Spleen (tissue), 11 donors: ENCODE data around the gene FBXL4. TPM values are rescaled to one million over a fixed set of nuclear protein-coding genes. Genes with fewer than 3 reads are reported as not detected.

Experiments used
- DNase-seq: peaks from one replicate; pipeline ENCODE4 v3.0.0-alpha.2; 2020
- H3K27ac ChIP-seq, 8 donors: fragments of 200-600 bp; sonication (generic) in 7 of 8; 1 replicate in 4 of 8; 2 replicates in 4 of 8; pipeline versions ENCODE4 v1.5.0 to v1.8.0; 2016 to 2021; ENCODE audit warnings: inconsistent platforms in 4 of 8, mild to moderate bottlenecking in 4 of 8, moderate library complexity in 1 of 8
- H3K27me3 ChIP-seq, 7 donors: fragments of 200-600 bp; sonication (generic) in 6 of 7; replicated peaks in 1 of 7; 1 replicate in 4 of 7; 2 replicates in 3 of 7; pipeline versions ENCODE4 v1.5.0 to v1.8.0; 2016 to 2021; ENCODE audit warnings: inconsistent platforms in 3 of 7, mild to moderate bottlenecking in 1 of 7
- H3K36me3 ChIP-seq, 6 donors: fragments of 200-600 bp; sonication (generic) in 5 of 6; 1 replicate in 4 of 6; 2 replicates in 2 of 6; pipeline versions ENCODE4 v1.5.0 to v1.8.0; 2016 to 2021; ENCODE audit warnings: inconsistent platforms in 2 of 6
- H3K4me1 ChIP-seq, 6 donors: fragments of 200-600 bp; sonication (generic) in 5 of 6; 1 replicate in 3 of 6; 2 replicates in 3 of 6; pipeline versions ENCODE4 v1.5.0 to v1.8.0; 2016 to 2021; ENCODE audit warnings: inconsistent platforms in 3 of 6
- H3K4me3 ChIP-seq, 8 donors: fragments of 200-600 bp; sonication (generic) in 7 of 8; 1 replicate in 4 of 8; 2 replicates in 4 of 8; pipeline versions ENCODE4 v1.5.0 to v1.8.0; 2016 to 2021; ENCODE audit warnings: inconsistent platforms in 4 of 8, mild to moderate bottlenecking in 4 of 8, moderate library complexity in 2 of 8
- H3K9me3 ChIP-seq, 8 donors: fragments of 200-600 bp; sonication (generic) in 7 of 8; 1 replicate in 4 of 8; 2 replicates in 4 of 8; pipeline versions ENCODE4 v1.5.0 to v1.8.0; 2016 to 2021; ENCODE audit warnings: inconsistent platforms in 4 of 8
- POLR2A ChIP-seq, 3 donors: fragments of 450-650 bp; IDR thresholded peaks; one replicate each; pipeline ENCODE4 v1.5.1; 2017; ENCODE audit warnings: antibody characterized with exemption in 3 of 3, mild to moderate bottlenecking in 1 of 3
- POLR2AphosphoS5 ChIP-seq, 3 donors: sonication (generic); formaldehyde crosslinking; IDR thresholded peaks; one replicate each; pipeline ENCODE4 v1.5.1; 2017; ENCODE audit warnings: antibody characterized with exemption in 3 of 3
- WGBS, 5 donors: extraction: QIAGEN DNeasy Blood & Tissue Kit in 3 of 5; methylation state at CpG; one replicate each; pipeline versions ENCODE4 v1.1.5 to v1.1.7; 2013 to 2018; 5-methylcytosine and 5-hydroxymethylcytosine counted together
- intact Hi-C: fragments of 100-400 bp; cut with DNase I; formaldehyde crosslinking; loops from one replicate; pipeline ENCODE4 v1.15.0; 2023; ENCODE audit warnings: low total_unique reads
- polyA plus RNA-seq, 3 donors: library from polyadenylated mRNA; stranded (reverse); fragments of 200-250 nt; gene quantifications; one replicate each; pipeline ENCODE4 v1.2.1, GENCODE V29; 2013
- total RNA-seq, 7 donors: library from RNA; depleted of rRNA in 3 of 7; stranded (reverse); fragments of >200 nt in 3 of 7; fragmentation: NEBNext Ultra II Directional in 4 of 7; extraction: Animal tissue kit (Norgen Biotek cat#: 25700) in 4 of 7; gene quantifications; one replicate each; pipeline versions ENCODE4 v1.1.0 to v1.2.1, GENCODE V29; 2016 to 2021
- TF ChIP-seq, protein P1 (sequence below), 11 experiments: fragments of 200-600 bp in 7 of 11; fragments of 450-650 bp in 4 of 11; sonication (generic) in 4 of 11; IDR thresholded peaks in 8 of 11; conservative IDR thresholded peaks in 3 of 11; 1 replicate in 7 of 11; 2 replicates in 4 of 11; pipeline versions ENCODE4 v1.4.0 to v1.8.0; 2016 to 2021; ENCODE audit warnings: antibody characterized with exemption in 11 of 11, inconsistent platforms in 4 of 11, mild to moderate bottlenecking in 1 of 11
- donor health status: healthy with polysubstance abuse.
- donor health status: DM: no; HTN: no; CAD: no; lungs with moderate emphysema.
- donor health status: DM: no; HTN: no; CAD: no.
- donor health status: Bipolar disorder and iron deficiency.
- donor health status: healthy.
- donor health status: DM: no; HTN: no; CAD: no.
- donor health status: DM: yes; HTN: yes; CAD: no.

The FBXL4 gene
- total and polyA plus RNA-seq, 10 donors, result 2.7 to 27.0 (median 19.1) TPM

DNA sequence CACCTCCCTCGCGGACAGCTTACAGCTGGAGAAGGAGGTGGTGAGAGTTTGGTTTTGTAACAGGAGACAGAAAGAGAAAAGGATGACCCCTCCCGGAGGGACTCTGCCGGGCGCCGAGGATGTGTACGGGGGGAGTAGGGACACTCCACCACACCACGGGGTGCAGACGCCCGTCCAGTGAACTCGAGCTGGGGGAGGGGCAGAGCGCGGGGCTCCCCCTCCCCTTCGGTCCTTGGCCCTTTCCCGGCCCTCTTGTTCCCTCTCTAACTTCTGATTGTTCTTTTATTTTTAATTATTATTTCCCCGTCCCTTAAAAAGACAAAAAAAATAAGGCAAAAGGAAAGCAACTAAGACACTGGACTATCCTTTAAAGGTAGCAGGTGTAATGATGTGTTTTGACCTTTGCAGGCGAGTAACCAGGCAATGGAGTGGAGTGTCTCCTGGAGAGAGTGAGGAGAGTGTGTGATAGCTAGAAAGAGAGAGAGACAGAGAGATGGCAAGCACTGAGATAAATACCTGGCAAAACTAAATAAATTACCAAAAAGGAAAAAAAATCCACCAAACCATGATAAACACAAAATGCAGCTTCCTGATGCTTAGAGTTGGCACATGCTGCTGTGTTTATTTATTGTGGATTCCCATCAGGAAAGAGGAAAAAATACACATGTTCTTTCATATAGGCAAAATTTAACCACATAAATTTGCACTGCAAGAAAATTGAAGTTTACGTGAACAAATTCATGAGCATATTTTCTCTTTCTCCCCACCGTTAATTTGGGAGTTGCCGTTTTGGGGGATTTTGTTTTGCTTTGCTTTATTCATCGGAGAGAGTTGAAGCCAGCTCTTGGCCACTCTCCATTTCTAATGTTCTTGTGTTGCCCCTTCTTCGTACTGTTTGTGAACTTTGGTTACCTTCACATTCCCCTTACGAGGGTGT, 111.5 kb downstream of the FBXL4 start:
- peaks cover 16 to 100% (median 100%) of the 10 kb centered on the region in 7 donors for H3K27me3 ChIP-seq
- no peak for DNase-seq
- no peaks in the 10 kb centered on the region for H3K36me3 ChIP-seq
- 6 to 7% (median 6%) methylated on average over 23 of the region's 23 CpGs for WGBS, 5 donors
- peaks cover 34 to 60% (median 48%) of the 10 kb centered on the region in 6 donors for H3K4me1 ChIP-seq
- H3K4me3 ChIP-seq, result peak overlapping the region in 5 of 8 donors; percentile 57 to 82 (median 61)
- no peak overlapping the region for H3K27ac ChIP-seq
- H3K9me3 ChIP-seq, result no peaks in the 10 kb centered on the region
- intact Hi-C loops, result no loop called here
- TF ChIP-seq POLR2AphosphoS5 (IDR thresholded peaks at IDR 0.05), result no peak
- TF ChIP-seq, protein P1, sequence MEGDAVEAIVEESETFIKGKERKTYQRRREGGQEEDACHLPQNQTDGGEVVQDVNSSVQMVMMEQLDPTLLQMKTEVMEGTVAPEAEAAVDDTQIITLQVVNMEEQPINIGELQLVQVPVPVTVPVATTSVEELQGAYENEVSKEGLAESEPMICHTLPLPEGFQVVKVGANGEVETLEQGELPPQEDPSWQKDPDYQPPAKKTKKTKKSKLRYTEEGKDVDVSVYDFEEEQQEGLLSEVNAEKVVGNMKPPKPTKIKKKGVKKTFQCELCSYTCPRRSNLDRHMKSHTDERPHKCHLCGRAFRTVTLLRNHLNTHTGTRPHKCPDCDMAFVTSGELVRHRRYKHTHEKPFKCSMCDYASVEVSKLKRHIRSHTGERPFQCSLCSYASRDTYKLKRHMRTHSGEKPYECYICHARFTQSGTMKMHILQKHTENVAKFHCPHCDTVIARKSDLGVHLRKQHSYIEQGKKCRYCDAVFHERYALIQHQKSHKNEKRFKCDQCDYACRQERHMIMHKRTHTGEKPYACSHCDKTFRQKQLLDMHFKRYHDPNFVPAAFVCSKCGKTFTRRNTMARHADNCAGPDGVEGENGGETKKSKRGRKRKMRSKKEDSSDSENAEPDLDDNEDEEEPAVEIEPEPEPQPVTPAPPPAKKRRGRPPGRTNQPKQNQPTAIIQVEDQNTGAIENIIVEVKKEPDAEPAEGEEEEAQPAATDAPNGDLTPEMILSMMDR (IDR thresholded peaks at IDR 0.05 in 8 of 11, conservative IDR thresholded peaks at IDR 0.05 in 3 of 11), result no peak
- no peak for TF ChIP-seq POLR2A (IDR thresholded peaks at IDR 0.05)

DNA sequence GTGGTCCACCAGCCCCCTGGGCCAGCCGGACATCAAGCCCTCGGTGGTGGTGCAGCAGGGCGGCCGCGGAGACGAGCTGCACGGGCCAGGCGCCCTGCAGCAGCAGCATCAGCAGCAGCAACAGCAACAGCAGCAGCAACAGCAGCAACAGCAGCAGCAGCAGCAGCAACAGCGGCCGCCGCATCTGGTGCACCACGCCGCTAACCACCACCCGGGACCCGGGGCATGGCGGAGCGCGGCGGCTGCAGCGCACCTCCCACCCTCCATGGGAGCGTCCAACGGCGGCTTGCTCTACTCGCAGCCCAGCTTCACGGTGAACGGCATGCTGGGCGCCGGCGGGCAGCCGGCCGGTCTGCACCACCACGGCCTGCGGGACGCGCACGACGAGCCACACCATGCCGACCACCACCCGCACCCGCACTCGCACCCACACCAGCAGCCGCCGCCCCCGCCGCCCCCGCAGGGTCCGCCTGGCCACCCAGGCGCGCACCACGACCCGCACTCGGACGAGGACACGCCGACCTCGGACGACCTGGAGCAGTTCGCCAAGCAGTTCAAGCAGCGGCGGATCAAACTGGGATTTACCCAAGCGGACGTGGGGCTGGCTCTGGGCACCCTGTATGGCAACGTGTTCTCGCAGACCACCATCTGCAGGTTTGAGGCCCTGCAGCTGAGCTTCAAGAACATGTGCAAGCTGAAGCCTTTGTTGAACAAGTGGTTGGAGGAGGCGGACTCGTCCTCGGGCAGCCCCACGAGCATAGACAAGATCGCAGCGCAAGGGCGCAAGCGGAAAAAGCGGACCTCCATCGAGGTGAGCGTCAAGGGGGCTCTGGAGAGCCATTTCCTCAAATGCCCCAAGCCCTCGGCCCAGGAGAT, 112.4 kb downstream of the FBXL4 start:
- H3K36me3 ChIP-seq, result no peaks in the 10 kb centered on the region
- WGBS, 5 donors, result 3 to 9% (median 5%) methylated on average over 12 to 76 of the region's 76 CpGs
- no peaks in the 10 kb centered on the region for H3K9me3 ChIP-seq
- no peak for TF ChIP-seq POLR2AphosphoS5 (IDR thresholded peaks at IDR 0.05)
- TF ChIP-seq POLR2A (IDR thresholded peaks at IDR 0.05), result no peak
- H3K27ac ChIP-seq, result no peak overlapping the region
- peak; percentile 75 for DNase-seq
- peak overlapping the region in 6 of 8 donors; percentile 57 to 82 (median 61) for H3K4me3 ChIP-seq
- intact Hi-C loops, result no loop called here
- H3K27me3 ChIP-seq, result peaks cover 21 to 100% (median 100%) of the 10 kb centered on the region in 7 donors
- peaks cover 36 to 68% (median 53%) of the 10 kb centered on the region in 6 donors for H3K4me1 ChIP-seq

DNA sequence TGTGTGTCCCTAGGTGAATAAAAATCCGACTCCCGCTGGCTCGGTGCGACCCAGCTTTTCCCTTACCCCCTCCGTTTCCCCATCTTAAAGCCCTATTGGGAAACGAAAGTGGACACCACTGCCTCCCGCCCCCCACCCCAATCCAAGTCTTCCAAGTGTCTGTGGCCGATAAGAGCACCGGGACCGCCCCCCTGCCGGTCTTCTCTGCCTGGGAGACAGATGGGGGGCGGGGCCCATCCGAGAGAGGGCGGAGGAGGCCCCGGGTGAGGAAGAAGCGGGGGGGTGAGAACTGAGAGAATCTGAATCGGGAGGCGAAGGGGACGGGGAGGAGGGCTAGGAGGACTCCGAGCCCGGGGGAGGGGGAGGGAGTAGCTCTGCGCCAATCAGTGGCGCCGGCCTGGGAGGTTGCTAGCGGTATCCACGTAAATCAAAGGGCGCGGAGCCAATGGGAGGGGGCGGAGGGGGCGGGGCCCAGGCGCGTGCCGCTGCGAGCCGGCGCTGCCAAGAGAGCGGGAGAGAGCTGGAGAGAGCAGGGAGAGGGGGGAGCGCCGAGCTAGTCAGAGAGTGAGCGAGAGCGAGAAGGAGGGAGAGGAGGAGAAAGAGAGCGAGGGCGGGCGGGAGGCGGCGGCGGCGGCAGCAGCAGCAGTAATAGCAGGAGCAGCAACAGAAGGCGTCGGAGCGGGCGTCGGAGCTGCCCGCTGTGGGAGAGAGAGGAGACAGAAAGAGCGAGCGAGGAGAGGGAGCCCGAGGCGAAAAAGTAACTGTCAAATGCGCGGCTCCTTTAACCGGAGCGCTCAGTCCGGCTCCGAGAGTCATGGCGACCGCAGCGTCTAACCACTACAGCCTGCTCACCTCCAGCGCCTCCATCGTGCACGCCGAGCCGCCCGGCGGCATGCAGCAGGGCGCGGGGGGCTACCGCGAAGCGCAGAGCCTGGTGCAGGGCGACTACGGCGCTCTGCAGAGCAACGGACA, 113.4 kb downstream of the FBXL4 start, which contains the start of gene POU3F2:
TSS of gene POU3F2 (plus strand) at position 515 of the 972 bp plus-strand sequence. CDS start at position 815, 300 bp downstream.
- Histone ChIP-seq H3K27me3 (peaks cover 21 to 100% (median 100%) of the 10 kb centered on the region in 7 donors), H3K27ac (no peak within 1 kb of the TSS), H3K4me1 (peaks cover 36 to 69% (median 53%) of the 10 kb centered on the region in 6 donors), H3K36me3 (no peaks in the 10 kb centered on the region), H3K9me3 (no peaks in the 10 kb centered on the region), H3K4me3 (peak within 1 kb of the TSS; percentile 46 to 82 (median 59))
- intact Hi-C loops, result no loop called here
- TF ChIP-seq, protein P1 (IDR thresholded peaks at IDR 0.05 in 8 of 11, conservative IDR thresholded peaks at IDR 0.05 in 3 of 11), result no peak
- TF ChIP-seq POLR2AphosphoS5 (IDR thresholded peaks at IDR 0.05), result peak in 1 of 3 donors; percentile 19
- DNase-seq, result peak; percentile 85
- 1% methylated on average over 71 to 83 of the region's 83 CpGs for WGBS, 5 donors
